SK-N-SH (cell line): ENCODE results near the gene AP3S2. TPM values are rescaled to one million over a fixed set of nuclear protein-coding genes. Genes with fewer than 3 reads are reported as not detected.

Experiments
- CTCF ChIA-PET: fragments of 300-600, 350-600 bp; formaldehyde crosslinking; extraction: SDS; loops from one replicate; lab custom pipeline; 2021; lab: Yijun Ruan, JAX
- POLR2A ChIA-PET: fragments of 350-600 bp; sonication (Branson Sonifier 250); formaldehyde crosslinking; extraction: SDS; loops from one replicate; lab custom pipeline; 2020; ENCODE audit warnings: antibody characterized with exemption, inconsistent platforms; lab: Yijun Ruan, JAX
- DNase-seq: peaks from one replicate; pipeline ENCODE4 v3.0.0; 2012
- H2AFZ ChIP-seq: fragments of 200-600 bp; sonication (generic); 2 replicates; pipeline ENCODE4 v1.8.1; 2016; ENCODE audit warnings: antibody characterized with exemption, mild to moderate bottlenecking, low read depth
- H3F3A ChIP-seq: fragments of 200-600 bp; sonication (generic); replicated peaks from 2 replicates; pipeline ENCODE3; 2016; ENCODE audit warnings: antibody characterized with exemption, mild to moderate bottlenecking; ENCODE audit not compliant: insufficient read depth
- H3K27ac ChIP-seq, 2 experiments: fragments of 200-500 bp in 1 of 2; fragments of 200-600 bp in 1 of 2; sonication (Bioruptor generic) in 1 of 2; sonication (generic), shearing (Covaris generic) in 1 of 2; 2 replicates each; pipeline versions ENCODE4 v1.5.1 to v1.6.1; 2014 to 2016; ENCODE audit warnings: low read depth in 2 of 2, inconsistent platforms in 1 of 2, low read length in 1 of 2, mild to moderate bottlenecking in 1 of 2, mixed read lengths in 1 of 2
- H3K27me3 ChIP-seq: fragments of 200-600 bp; sonication (generic), shearing (Covaris generic); 2 replicates; pipeline ENCODE4 v1.6.1; 2016; ENCODE audit warnings: mixed run types; ENCODE audit not compliant: insufficient read depth
- H3K36me3 ChIP-seq, 2 experiments: fragments of 200-500 bp in 1 of 2; fragments of 200-600 bp in 1 of 2; sonication (Bioruptor generic) in 1 of 2; sonication (generic) in 1 of 2; replicated peaks in 1 of 2; 2 replicates each; pipeline versions ENCODE3 to v1.5.1; 2014 to 2016; ENCODE audit warnings: low read length in 1 of 2, mild to moderate bottlenecking in 1 of 2; ENCODE audit not compliant: insufficient read depth in 2 of 2, control insufficient read depth in 1 of 2
- H3K4me1 ChIP-seq, 2 experiments: fragments of 200-500 bp in 1 of 2; fragments of 200-600 bp in 1 of 2; sonication (Bioruptor generic) in 1 of 2; sonication (generic), shearing (Covaris generic) in 1 of 2; 2 replicates each; pipeline versions ENCODE4 v1.5.1 to v1.6.1; 2014 to 2016; ENCODE audit warnings: low read depth in 1 of 2, low read length in 1 of 2, mixed run types in 1 of 2; ENCODE audit not compliant: insufficient read depth in 2 of 2, control insufficient read depth in 1 of 2
- H3K4me2 ChIP-seq: fragments of 200-600 bp; sonication (generic), shearing (Covaris generic); 2 replicates; pipeline ENCODE4 v1.6.1; 2017; ENCODE audit warnings: mixed run types
- H3K4me3 ChIP-seq, 2 experiments: fragments of 200-500 bp in 1 of 2; fragments of 200-600 bp in 1 of 2; sonication (Bioruptor generic) in 1 of 2; sonication (generic), shearing (Covaris generic) in 1 of 2; 2 replicates each; pipeline versions ENCODE4 v1.5.1 to v1.8.1; 2014 to 2016; ENCODE audit warnings: low read depth in 2 of 2, inconsistent platforms in 1 of 2, low read length in 1 of 2, mild to moderate bottlenecking in 1 of 2, mixed read lengths in 1 of 2, moderate library complexity in 1 of 2
- H3K79me2 ChIP-seq: fragments of 200-600 bp; sonication (generic); 2 replicates; pipeline ENCODE4 v1.8.1; 2017; ENCODE audit warnings: mild to moderate bottlenecking; ENCODE audit not compliant: insufficient read depth
- H3K9ac ChIP-seq: fragments of 200-600 bp; sonication (generic); 2 replicates; pipeline ENCODE4 v1.6.1; 2017; ENCODE audit warnings: mixed run types
- H3K9me2 ChIP-seq: fragments of 200-600 bp; sonication (generic); 2 replicates; pipeline ENCODE4 v1.6.1; 2017; ENCODE audit warnings: mixed run types
- H3K9me3 ChIP-seq: fragments of 200-600 bp; sonication (generic); 2 replicates; pipeline ENCODE4 v1.6.1; 2017; ENCODE audit warnings: mixed run types, mild to moderate bottlenecking, moderate library complexity
- H4K20me1 ChIP-seq: fragments of 200-600 bp; sonication (generic); 2 replicates; pipeline ENCODE4 v1.6.1; 2017; ENCODE audit warnings: mild to moderate bottlenecking, mixed run types; ENCODE audit not compliant: insufficient read depth
- CTCF ChIP-seq: fragments of 200-600 bp; sonication (generic); IDR thresholded peaks from 2 replicates; pipeline ENCODE4 v1.6.1; 2017; ENCODE audit warnings: antibody characterized with exemption, mild to moderate bottlenecking, moderate library complexity
- ELF1 ChIP-seq: IDR thresholded peaks from 2 replicates; pipeline ENCODE4 v1.4.0; 2012
- IRF3 ChIP-seq: fragments of 150-350 bp; IDR thresholded peaks from 2 replicates; pipeline ENCODE4 v1.6.1; 2016; ENCODE audit warnings: mild to moderate bottlenecking, low read depth, low read length
- NRF1 ChIP-seq: IDR thresholded peaks from 2 replicates; pipeline ENCODE4 v1.6.1; 2012; ENCODE audit warnings: low read depth, mild to moderate bottlenecking, low read length
- POLR2AphosphoS5 ChIP-seq: IDR thresholded peaks from 2 replicates; pipeline ENCODE4 v1.6.1; 2012; ENCODE audit warnings: low read depth, low read length
- RXRA ChIP-seq: IDR thresholded peaks from 2 replicates; pipeline ENCODE4 v1.4.0; 2012; ENCODE audit warnings: low read depth, mild to moderate bottlenecking, borderline replicate concordance
- SIN3A ChIP-seq: IDR thresholded peaks from 2 replicates; pipeline ENCODE4 v1.6.1; 2012; ENCODE audit warnings: low read depth, mild to moderate bottlenecking, low read length, moderate library complexity, borderline replicate concordance
- WGBS: methylation state at CpG from one replicate; pipeline ENCODE4 v1.1.6; 2017; ENCODE audit warnings: low lambda C conversion rate; 5-methylcytosine and 5-hydroxymethylcytosine counted together
- polyA plus RNA-seq, 3 experiments: library from polyadenylated mRNA; depleted of rRNA; stranded (reverse); fragments of >200 nt; gene quantifications; 2 replicates each; pipeline ENCODE4 v1.2.3, GENCODE V29; 2012

Gene AP3S2
- polyA plus RNA-seq, 1 of the 3 experiments (the other 2 are of a cell fraction) = 11.9 TPM

- H3K9me3 ChIP-seq = no peaks in the 10 kb centered on the region
- over 99% methylated on average over 12 of the region's 12 CpGs for WGBS
- H3K4me1 ChIP-seq = peaks cover 0 to 3% of the 10 kb centered on the region in 2 experiments; a peak in 1 of 4 replicates
- H3K4me2 ChIP-seq = no peak overlapping the region
- ChIA-PET POLR2A (no interaction called here), CTCF (interaction anchor here (1.3 kb wide), 1 partner anchor 9 kb away, joined by 4 read pairs; no protein-coding TSS in a partner anchor)
- H3K9ac ChIP-seq = no peak overlapping the region
- no peak overlapping the region for H2AFZ ChIP-seq
- H3K27me3 ChIP-seq = no peaks in the 10 kb centered on the region
- no peaks in the 10 kb centered on the region for H4K20me1 ChIP-seq
- DNase-seq = no peak
- no peak overlapping the region for H3K27ac ChIP-seq
- peaks cover 5% of the 10 kb centered on the region; the same call in 1 of the 2 replicates for H3K79me2 ChIP-seq
- no peaks in the 10 kb centered on the region for H3F3A ChIP-seq
- H3K9me2 ChIP-seq = no peaks in the 10 kb centered on the region
- TF ChIP-seq NRF1 = no peak
- peaks cover 24 to 26% of the 10 kb centered on the region in 2 experiments for H3K36me3 ChIP-seq
- no peak overlapping the region for H3K4me3 ChIP-seq
Measured at GRCh38 chr15:89830639-89831038, 63.2 kb downstream of the AP3S2 start.

GRCh38 chr15:89829616-89830440 lies 64.0 kb downstream of the AP3S2 start:
- no peak overlapping the region for H3K9ac ChIP-seq
- ChIA-PET POLR2A (no interaction called here), CTCF (interaction anchor here (0.8 to 1.3 kb wide), 2 partner anchors 10 to 89 kb away, joined by 4 to 5 read pairs; no protein-coding TSS in a partner anchor)
- no peak for DNase-seq
- H3K4me2 ChIP-seq = no peak overlapping the region
- no peaks in the 10 kb centered on the region for H4K20me1 ChIP-seq
- 92% methylated on average over 17 of the region's 17 CpGs for WGBS
- no peak overlapping the region for H2AFZ ChIP-seq
- H3K27me3 ChIP-seq = no peaks in the 10 kb centered on the region
- no peak overlapping the region for H3K4me3 ChIP-seq
- peaks cover 0 to 3% of the 10 kb centered on the region in 2 experiments; a peak in 1 of 4 replicates for H3K4me1 ChIP-seq
- no peaks in the 10 kb centered on the region for H3K9me3 ChIP-seq
- H3K27ac ChIP-seq = no peak overlapping the region
- no peak for TF ChIP-seq RXRA
- TF ChIP-seq CTCF = no peak
- H3K36me3 ChIP-seq = peaks cover 17 to 19% of the 10 kb centered on the region in 2 experiments
- no peaks in the 10 kb centered on the region for H3K79me2 ChIP-seq
- no peaks in the 10 kb centered on the region for H3K9me2 ChIP-seq
- no peaks in the 10 kb centered on the region for H3F3A ChIP-seq

- no peak for DNase-seq
- no peaks in the 10 kb centered on the region for H4K20me1 ChIP-seq
- no peaks in the 10 kb centered on the region for H3F3A ChIP-seq
- no peaks in the 10 kb centered on the region for H3K79me2 ChIP-seq
- H3K9me3 ChIP-seq = no peaks in the 10 kb centered on the region
- POLR2A ChIA-PET = no interaction called here
- no peak overlapping the region for H3K4me3 ChIP-seq
- no peaks in the 10 kb centered on the region for H3K9me2 ChIP-seq
- no peak overlapping the region for H3K4me2 ChIP-seq
- WGBS = 85% methylated on average over 7 of the region's 8 CpGs
- H2AFZ ChIP-seq = no peak overlapping the region
- H3K4me1 ChIP-seq = peaks cover 0 to 3% of the 10 kb centered on the region in 2 experiments; a peak in 1 of 4 replicates
- no peaks in the 10 kb centered on the region for H3K27me3 ChIP-seq
- H3K9ac ChIP-seq = no peak overlapping the region
- H3K27ac ChIP-seq = no peak overlapping the region
- CTCF ChIA-PET = interaction anchor here (0.8 to 2.5 kb wide), 4 partner anchors 13 to 89 kb away, joined by 3 to 9 read pairs (median 6); no protein-coding TSS in a partner anchor
- H3K36me3 ChIP-seq = peaks cover 12 to 15% of the 10 kb centered on the region in 2 experiments
- TF ChIP-seq SIN3A (no peak), NRF1 (no peak), ELF1 (no peak), RXRA (no peak), IRF3 (no peak), POLR2AphosphoS5 (no peak)
Measured at GRCh38 chr15:89829161-89829560, 64.6 kb downstream of the AP3S2 start.
